ENCODE measurements around the gene TM4SF4.

Gene TM4SF4

GRCh38 chr3:149515249-149515648 is 40.8 kb downstream of the TM4SF4 start:
- DNase-seq, result no peak

GRCh38 chr3:149516920-149517319 is 42.4 kb downstream of the TM4SF4 start:
- no peak for DNase-seq

GRCh38 chr3:149519912-149520311 is 45.4 kb downstream of the TM4SF4 start:
- no peak for DNase-seq

- peak; percentile 75 for DNase-seq
Observed at GRCh38 chr3:149523512-149524299, 49.2 kb downstream of the TM4SF4 start.

- DNase-seq, result peak; percentile 73
Observed at GRCh38 chr3:149527531-149528339, 53.2 kb downstream of the TM4SF4 start.

- DNase-seq, result no peak
Observed at GRCh38 chr3:149528340-149528650, 53.8 kb downstream of the TM4SF4 start.

GRCh38 chr3:149529099-149529498 is 54.6 kb downstream of the TM4SF4 start:
- DNase-seq, result no peak

GRCh38 chr3:149532489-149533180 is 58.1 kb downstream of the TM4SF4 start:
- peak; percentile 57 for DNase-seq

- no peak for DNase-seq
Observed at GRCh38 chr3:149534082-149534481, 59.6 kb downstream of the TM4SF4 start.

GRCh38 chr3:149534671-149535332 is 60.3 kb downstream of the TM4SF4 start:
- DNase-seq, result no peak

GRCh38 chr3:149535333-149535685 is 60.8 kb downstream of the TM4SF4 start:
- DNase-seq, result no peak

GRCh38 chr3:149536429-149536828 is 61.9 kb downstream of the TM4SF4 start:
- DNase-seq, result no peak

- DNase-seq, result no peak
Observed at GRCh38 chr3:149538371-149538770, 63.9 kb downstream of the TM4SF4 start.

- no peak for DNase-seq
Observed at GRCh38 chr3:149541091-149541491, 66.6 kb downstream of the TM4SF4 start.

- DNase-seq, result no peak
Observed at GRCh38 chr3:149542375-149543312, 68.1 kb downstream of the TM4SF4 start.

GRCh38 chr3:149545049-149545448 is 70.6 kb downstream of the TM4SF4 start:
- no peak for DNase-seq

- DNase-seq, result no peak
Observed at GRCh38 chr3:149547413-149547812, 72.9 kb downstream of the TM4SF4 start.

GRCh38 chr3:149547954-149548668 is 73.6 kb downstream of the TM4SF4 start:
- no peak for DNase-seq

GRCh38 chr3:149548669-149549065 is 74.2 kb downstream of the TM4SF4 start:
- DNase-seq, result no peak

GRCh38 chr3:149551500-149551899 is 77.0 kb downstream of the TM4SF4 start:
- no peak for DNase-seq

- no peak for DNase-seq
Observed at GRCh38 chr3:149552700-149553099, 78.2 kb downstream of the TM4SF4 start.
